Measurements from ENCODE around the gene SEMA3A.

Gene SEMA3A

GRCh38 chr7:83913174-83913573 is 281.4 kb downstream of the SEMA3A start:
- no peak for DNase-seq (ENCODE audit: extremely low read depth, low read depth)
- no peak for TF ChIP-seq CTCF (IDR thresholded peaks at IDR 0.05; ENCODE audit: low read depth, low read length, missing control alignments)
- no peak overlapping the region for H3K4me3 ChIP-seq (replicated peaks; ENCODE audit: low read depth, low read length)

- no peak for TF ChIP-seq CTCF (IDR thresholded peaks at IDR 0.05; ENCODE audit: low read depth, low read length, missing control alignments)
- H3K4me3 ChIP-seq (replicated peaks; ENCODE audit: low read depth, low read length) = no peak overlapping the region
- no peak for DNase-seq (ENCODE audit: extremely low read depth, low read depth)
Observed at GRCh38 chr7:83908526-83908925, 286.1 kb downstream of the SEMA3A start.
